K562 (cell line): ENCODE data around the gene HYAL3. TPM values are rescaled to one million over a fixed set of nuclear protein-coding genes. Genes with fewer than 3 reads are reported as not detected.

Experiments used
- CLOCK ChIP-seq: fragments of 250-450 bp; sonication (Bioruptor Pico); IDR thresholded peaks from 2 replicates; pipeline ENCODE4 v1.4.0; 2020; ENCODE audit warnings: mild to moderate bottlenecking, moderate library complexity, borderline replicate concordance
- DMBX1 ChIP-seq: fragments of 250-450 bp; sonication (Bioruptor Pico); IDR thresholded peaks from 2 replicates; pipeline ENCODE4 v1.8.0; 2022; ENCODE audit warnings: inconsistent platforms, mild to moderate bottlenecking, moderate library complexity, borderline replicate concordance
- DPF2 ChIP-seq: fragments of 450-650 bp; IDR thresholded peaks from 2 replicates; pipeline ENCODE4 v1.6.1; 2016
- FIP1L1 ChIP-seq: fragments of 200-400 bp; formaldehyde crosslinking; IDR thresholded peaks from 2 replicates; pipeline ENCODE4 v1.6.1; 2018; ENCODE audit warnings: mild to moderate bottlenecking, low read depth, low read length; ENCODE audit not compliant: poor library complexity, severe bottlenecking
- GABPB1 ChIP-seq: sonication (generic); formaldehyde crosslinking; IDR thresholded peaks from 2 replicates; pipeline ENCODE4 v1.8.0; 2022; ENCODE audit warnings: mild to moderate bottlenecking, missing genetic modification reagents
- MAFG ChIP-seq: fragments of 450-650 bp; conservative IDR thresholded peaks from 2 replicates; pipeline ENCODE4 v1.6.1; 2016; ENCODE audit warnings: missing genetic modification characterization, missing compliant biosample characterization
- POLR2A ChIP-seq: fragments of 450-650 bp; conservative IDR thresholded peaks from 2 replicates; pipeline ENCODE4 v1.6.1; 2016
- TAF7 ChIP-seq: fragments of 450-650 bp; IDR thresholded peaks from 2 replicates; pipeline ENCODE4 v1.6.1; 2016; ENCODE audit warnings: missing genetic modification characterization, missing compliant biosample characterization
- ZNF561 ChIP-seq: fragments of 450-650 bp; formaldehyde crosslinking; conservative IDR thresholded peaks from 2 replicates; pipeline ENCODE4 v1.4.0; 2020; ENCODE audit warnings: mild to moderate bottlenecking, moderate library complexity
- polyA plus RNA-seq, 8 experiments: library from polyadenylated mRNA; depleted of rRNA in 4 of 8; stranded (reverse) in 5 of 8; unstranded in 3 of 8; fragments of >200 nt; fragmentation: Nextera tagmentation in 2 of 8; fragmentation: Illumina TruSeq in 1 of 8; extraction: Ambion mirVana in 2 of 8; extraction: Trizol in 1 of 8; gene quantifications; 2 replicates each; pipeline versions ENCODE4 v1.2.1 to v1.2.3, GENCODE V29; 2011 to 2014; ENCODE audit warnings: inconsistent platforms in 1 of 8, missing spikeins in 1 of 8
- total RNA-seq, 7 experiments: library from RNA; depleted of rRNA in 6 of 7; stranded (reverse); fragments of >200 nt in 6 of 7; fragmentation: Illumina TruSeq in 2 of 7; extraction: Trizol in 2 of 7; gene quantifications; 2 replicates each; pipeline versions ENCODE4 v1.2.1 to v1.2.3, GENCODE V29; 2011 to 2021; ENCODE audit warnings: low replicate concordance in 1 of 7

HYAL3 gene
- total and polyA plus RNA-seq, 9 of the 15 experiments (the other 6 are each of a cell fraction or from before 2014, with no cell fraction given) = 0.38 to 9.1 (median 6.8) TPM

DNA sequence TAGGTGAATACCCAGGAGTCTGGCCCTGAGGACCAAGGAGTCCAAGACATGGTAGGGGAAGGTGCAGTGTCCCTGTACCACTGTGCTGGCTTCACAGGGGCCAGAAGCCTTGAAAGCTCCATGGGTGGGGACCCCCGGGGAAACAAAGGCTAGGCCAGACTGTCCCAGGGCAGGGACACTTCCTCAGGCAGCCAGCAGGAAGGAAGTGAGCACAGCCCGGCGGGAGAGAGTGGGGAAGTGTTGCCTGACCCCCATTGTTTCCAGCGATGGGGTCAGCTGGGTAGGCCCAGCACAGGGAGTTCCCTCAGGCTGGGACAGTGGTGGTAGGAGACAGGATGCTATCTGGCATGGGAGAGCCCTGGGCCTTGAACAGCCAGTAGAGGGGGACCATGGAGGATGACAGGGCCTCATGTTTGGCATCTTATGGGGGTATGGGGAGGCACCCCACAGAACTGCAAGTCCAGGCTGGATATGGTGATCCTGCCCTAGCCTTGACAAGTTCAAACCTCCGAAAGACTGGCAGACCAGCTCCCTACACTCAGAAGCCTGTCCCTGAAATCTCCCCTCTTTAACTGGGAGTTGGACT lies 24.5 kb upstream of the HYAL3 start (continued):
- TF ChIP-seq ZNF561 (CRISPR knock-in tag) (no peak), FIP1L1 (no peak), GABPB1 (no peak), CLOCK (CRISPR knock-in tag) (no peak), POLR2A (no peak), MAFG (tag) (no peak), DPF2 (no peak), TAF7 (tag) (no peak), DMBX1 (no peak)
